Stimulated activated CD4-positive, alpha-beta T cell treated with anti-CD3 and anti-CD28 coated beads, Interleukin-2, amount 100 ng/mL, for 48 hours (primary cell): ENCODE results near the gene GARIN5B.
"Not testable (repeated sequence)": the region's sequence is repeated elsewhere in the genome, so short reads cannot be mapped to it uniquely, and the experiment has no call there.

Experiments used
- DNase-seq, 2 donors: peaks; one replicate each; pipeline ENCODE4 v3.0.0-alpha.2; 2020

The GARIN5B gene

DNA sequence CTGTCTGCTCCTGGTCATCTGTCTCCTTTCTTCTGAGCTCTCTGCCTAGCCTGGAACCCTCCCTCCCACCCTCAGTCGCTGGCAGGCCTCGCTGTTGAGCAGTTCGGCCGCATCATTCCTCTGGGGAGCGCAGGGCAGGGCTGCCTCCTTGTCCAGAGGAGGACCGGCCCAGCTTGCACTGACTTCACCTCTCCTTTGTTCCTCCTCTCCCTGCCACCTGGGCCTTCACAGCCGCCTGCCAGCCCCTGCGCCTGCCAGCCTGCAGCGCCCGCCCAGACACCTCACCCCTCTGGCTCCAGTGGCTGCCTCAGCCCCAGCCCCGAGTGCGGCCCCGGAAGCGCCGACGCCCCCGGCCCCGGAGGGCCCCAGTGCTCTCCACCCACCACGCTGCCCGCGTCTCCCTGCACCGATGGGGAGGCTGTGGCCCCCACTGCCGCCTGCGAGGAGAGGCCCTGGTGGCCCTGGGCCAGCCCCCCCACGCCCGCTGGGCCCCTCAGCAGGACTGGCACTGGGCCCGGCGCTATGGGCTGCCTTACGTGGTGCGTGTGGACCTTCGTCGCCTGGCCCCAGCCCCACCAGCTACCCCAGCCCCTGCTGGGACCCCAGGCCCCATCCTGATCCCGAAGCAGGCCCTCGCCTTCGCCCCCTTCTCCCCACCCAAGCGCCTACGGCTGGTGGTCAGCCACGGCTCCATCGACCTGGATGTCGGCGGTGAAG lies 16.2 kb downstream of the GARIN5B start:
- DNase-seq, result no peak

DNA sequence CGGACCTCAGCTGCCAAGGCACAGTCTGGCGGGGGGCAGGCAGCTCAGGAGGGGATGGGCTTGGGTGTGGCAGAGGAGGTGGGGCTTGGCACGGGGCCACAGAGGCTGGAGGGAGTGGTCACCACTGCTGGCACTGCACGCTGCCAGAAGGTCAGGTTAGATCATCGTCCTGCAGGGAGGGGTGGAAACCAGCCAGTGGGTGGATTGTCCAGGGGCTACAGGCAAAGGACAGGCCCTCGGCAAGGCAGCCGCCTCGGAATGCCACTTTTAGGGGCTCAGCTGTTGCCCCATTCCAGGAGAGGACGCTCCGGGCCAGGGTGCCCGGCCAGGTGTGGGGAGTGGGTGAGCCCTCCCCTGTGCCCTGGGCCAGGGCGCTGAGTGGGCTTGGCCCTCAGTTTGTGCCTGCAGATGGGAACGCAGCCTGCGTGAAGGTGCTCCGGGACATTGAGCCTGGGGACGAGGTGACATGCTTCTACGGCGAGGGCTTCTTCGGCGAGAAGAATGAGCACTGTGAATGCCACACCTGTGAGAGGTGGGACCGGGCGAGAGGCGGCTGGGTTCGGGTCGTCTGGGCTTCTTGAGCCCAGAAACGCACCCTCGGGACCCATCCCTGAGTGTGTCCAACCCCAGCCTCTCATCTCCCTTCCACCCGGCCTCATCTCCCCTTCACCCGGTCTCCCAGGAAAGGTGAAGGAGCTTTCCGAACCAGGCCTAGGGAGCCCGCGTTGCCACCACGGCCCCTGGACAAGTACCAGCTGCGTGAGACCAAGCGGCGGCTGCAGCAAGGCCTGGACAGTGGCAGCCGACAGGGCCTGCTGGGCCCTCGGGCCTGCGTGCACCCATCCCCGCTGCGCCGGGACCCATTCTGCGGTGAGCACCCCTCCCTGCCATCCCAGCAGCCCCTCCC lies 17.0 kb downstream of the GARIN5B start:
- no peak for DNase-seq

DNA sequence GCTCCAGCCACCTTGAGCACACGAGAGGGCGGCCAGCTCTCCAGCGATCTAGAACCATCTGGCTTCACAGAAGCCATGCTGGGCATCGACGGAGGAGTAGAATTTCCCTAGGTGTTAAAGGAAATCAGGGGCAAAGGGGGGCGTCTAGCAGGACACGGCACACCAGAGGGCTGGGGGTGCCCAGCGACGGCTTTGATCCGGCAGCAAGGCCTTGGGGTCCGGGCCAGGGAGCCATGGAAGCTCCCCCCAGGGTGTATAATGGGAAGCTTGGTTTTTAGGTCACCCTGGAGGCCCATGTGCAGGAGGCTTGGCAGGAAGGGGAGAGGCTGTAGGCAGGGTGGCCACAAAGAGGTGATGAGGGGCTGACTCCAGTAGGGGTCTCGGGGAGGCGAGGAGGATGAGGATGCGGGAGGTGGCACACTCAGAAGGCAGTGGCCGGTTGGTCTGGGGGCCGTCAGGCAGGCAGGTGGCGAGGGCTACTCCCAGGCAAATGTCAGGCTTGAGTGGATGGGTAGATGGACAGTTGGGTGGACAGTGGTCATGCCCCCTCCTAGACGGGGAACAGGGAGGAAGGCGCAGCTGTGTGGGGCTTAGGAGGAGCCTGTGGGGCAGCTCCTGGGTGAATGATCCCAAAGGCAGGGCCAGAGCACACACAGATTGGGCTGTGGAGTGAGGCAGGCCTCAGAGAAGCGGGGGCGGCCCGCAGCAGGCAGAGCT lies 17.8 kb downstream of the GARIN5B start:
- DNase-seq, result no peak

DNA sequence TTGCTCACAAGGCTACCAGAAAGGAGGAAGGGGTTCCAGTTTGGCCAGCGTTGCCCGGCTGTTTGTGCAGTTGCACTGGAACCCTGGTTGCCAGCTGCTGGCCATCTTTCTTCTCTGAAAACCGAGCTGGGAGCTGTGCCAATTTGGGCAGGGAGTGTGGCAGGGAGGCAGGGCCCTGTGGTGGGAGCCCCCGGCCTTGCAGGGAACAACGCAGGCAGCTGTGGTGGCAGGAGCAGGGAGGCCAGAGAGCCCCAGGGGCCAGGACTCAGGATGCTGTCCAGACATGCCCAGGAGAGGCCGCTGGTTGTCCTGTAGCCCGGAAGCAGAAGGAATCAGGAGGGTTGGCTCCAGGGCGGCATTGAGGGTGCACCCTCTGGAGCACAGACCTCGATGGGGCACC lies 18.6 kb downstream of the GARIN5B start:
- DNase-seq, result no peak

DNA sequence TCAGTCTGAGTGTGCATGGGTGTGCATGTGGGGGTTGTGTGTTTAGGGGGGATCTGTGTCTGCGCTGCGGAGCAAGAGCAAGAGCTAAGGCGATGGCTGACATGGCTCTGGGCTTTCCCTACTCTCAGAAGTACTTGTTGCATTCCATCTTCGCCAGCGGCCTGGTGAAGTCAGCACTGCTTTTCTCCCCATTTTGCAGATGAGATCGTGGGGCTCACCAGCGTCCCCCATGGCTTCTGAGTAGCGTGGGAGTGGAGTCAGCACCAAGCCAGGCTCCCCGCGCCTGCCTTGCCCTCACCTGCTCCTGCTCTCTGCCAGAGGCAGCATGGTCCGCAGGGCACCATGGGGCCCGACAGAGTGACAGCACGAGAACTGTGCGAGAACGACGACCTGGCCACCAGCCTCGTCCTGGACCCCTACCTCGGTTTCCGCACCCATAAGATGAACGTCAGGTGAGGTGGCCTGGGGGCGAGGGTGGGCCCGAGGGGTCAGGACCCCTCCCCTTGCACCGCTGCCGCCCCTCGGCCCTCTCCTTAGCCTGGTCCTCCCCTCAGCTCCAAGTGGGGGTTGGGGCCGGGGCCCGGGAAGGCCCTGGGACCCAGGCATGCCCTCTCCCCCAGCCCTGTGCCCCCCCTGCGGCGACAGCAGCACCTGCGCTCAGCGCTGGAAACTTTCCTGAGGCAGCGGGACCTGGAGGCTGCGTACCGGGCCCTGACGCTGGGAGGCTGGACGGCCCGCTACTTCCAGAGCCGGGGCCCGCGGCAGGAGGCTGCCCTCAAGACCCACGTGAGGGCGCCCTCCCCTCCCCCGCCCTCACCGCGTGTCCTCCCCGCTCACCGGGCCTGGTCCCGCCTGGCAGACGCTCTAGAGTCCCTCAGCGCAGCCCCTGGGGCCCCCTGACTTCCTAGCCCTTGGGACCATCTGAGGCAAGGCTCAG lies 21.2 kb downstream of the GARIN5B start:
- no peak for DNase-seq

DNA sequence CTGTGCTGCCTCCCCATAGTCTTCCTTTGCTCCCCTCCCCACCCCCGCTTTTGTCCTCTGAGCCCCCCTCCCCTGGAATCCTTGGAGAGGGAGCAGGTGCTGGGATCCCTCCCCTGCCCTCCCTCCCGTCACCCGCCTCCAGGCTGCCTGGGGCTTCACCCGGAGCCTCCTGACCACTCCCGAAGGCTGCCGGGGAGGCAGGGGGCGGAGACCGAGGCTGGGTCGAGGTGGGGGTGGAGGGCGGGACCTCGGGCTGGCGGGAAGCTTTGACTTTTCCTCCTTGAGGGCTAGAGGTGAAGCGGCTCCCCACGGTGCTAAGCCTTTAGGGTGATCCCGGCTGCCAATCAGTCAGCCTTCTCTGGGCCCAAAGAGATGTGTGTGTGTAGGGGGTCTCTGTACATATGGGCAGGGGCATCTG lies 21.9 kb downstream of the GARIN5B start:
- DNase-seq, result peak; percentile 60 to 64

DNA sequence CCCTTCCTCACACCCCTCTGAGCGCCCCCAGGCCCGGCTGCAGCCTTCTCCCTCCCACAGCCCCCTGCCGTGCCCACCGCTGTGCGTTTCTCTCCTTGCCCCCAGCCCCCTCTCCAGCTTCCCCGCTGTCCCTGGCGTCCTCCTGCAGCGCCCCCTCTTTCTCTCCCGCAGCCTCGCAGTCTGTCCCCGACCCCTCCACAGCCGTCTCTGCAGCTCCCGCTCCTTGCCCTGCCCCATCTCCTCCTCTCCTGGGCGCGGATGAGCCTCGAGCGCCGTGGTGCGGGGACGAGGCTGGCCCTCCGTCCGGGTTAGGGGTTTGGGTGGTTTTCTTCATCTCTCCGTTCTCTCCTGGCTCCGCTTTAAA lies 22.3 kb downstream of the GARIN5B start:
- DNase-seq, result no peak

DNA sequence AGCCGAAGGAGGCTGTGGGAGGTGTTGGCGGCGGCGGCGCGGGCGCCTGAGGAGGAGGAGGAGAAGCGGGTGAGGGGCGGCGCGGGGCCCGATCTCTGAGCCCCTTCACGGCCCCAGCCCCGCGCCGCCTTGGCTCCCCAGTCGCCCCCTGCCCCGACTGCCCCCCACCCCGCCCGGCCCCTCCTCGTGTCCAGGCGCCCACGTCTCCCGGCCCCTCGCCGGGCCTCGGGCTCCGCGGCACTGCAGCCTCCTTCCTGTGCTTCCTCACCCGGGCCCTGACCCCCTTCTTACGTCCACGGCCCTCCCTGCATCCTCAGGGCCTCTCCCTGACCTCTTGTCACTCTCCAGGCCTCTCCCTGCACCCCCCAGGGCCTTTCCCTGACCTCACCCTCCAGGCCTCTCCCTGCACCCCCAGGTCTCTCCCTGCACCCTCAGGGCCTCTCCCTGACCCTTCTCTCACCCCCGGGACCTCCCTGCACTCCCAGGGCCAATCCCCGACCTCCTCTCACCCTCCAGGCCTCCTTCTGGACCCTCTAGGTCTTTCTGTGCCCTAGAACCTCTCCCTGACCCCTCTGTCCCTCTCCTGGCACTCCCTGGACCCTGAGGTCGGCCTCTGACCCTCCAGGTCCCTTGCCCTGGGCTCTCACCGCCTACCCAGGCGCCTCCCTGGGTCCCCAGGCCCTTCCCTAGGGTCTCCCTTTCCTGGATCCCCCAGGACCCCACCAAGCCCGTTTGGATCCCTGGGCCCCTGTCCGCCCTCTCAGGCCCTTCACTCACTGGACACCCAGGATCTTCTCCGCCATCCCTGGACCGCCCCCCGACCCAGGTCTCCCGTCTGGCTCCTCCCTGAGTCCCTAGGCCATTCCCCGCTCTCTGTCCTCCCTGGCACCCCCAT lies 22.9 kb downstream of the GARIN5B start:
- DNase-seq, result no peak

DNA sequence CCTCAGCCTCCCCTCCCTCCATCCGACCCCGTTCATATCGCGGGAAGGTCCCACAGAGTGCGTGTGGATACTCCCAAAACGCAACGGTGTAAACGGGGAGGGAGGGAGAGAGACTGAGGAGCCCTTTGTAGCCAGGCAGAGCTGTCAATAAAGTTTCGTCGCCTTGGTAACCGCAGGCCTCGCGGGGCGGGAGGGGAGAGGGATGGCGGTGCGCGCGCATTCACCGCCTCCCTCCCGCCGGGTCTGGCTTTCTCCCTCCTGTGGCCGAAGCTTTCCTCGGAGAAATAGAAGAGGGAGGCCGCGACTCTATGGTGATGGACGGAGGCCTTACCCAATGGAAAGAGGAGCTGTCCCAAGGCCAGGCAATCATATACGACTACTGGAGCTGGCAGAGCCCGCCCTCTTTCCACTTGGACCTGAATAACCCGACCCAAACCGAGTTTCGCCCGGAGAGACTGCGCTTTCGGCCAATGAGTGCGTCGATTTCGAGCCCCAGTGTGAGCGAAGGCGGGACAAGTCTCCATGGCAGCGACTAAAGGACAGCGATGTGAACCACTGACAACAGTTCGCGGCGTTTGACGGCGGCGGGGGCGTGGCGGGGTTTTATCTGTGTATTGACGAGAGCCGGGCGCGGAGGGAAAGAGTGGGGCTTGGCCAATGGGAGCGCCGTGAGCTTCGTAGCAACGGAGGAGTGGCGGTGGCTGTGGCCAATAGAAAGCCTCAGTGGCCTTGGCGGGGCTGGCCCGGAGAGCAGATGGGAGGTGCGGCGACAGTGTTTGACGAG lies 23.8 kb downstream of the GARIN5B start, which contains the start of gene KMT5C:
Gene KMT5C, plus strand, starts transcription at position 772 of the 784 bp plus-strand sequence. CDS start 2,061 bp downstream, outside the sequence.
- peak; percentile 100 for DNase-seq

DNA sequence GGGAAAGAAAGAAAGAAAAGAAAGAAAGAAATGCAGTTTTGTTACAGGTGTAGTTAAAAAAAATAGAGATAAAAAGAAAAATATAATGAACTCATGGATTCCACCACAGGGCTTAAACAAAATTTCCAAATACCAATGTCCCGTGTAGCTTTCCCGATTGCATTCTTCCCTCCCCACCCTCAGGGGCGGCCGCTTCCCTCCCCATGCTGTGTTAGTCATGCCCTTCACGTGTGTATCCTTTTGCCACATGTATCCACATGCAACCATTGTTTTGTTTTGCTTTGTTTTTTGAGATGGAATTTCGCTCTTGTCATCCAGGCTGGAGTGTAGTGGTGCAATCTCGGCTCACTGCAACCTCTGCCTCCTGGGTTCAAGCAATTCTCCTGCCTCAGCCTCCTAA lies 27.0 kb downstream of the GARIN5B start:
- no peak for DNase-seq

DNA sequence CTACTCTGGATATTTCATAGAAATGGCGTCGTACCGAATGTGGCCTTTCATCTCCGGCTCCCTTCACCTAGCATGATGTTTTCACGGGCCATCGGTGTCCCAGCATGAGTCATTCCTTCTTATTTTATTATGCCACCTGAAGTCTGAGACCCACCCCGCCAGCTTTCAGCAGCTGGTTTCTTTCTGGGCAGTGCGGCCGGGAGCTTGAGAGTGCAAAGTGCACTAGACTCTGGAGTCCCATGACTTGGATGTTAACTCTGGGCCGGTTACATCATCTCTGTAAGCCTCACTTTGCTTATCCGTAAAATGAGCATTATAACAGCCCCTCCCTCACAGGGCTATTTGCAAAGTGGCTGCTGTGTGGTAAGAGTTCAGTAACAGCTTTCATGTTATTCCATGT lies 29.2 kb downstream of the GARIN5B start:
- DNase-seq, result no peak

DNA sequence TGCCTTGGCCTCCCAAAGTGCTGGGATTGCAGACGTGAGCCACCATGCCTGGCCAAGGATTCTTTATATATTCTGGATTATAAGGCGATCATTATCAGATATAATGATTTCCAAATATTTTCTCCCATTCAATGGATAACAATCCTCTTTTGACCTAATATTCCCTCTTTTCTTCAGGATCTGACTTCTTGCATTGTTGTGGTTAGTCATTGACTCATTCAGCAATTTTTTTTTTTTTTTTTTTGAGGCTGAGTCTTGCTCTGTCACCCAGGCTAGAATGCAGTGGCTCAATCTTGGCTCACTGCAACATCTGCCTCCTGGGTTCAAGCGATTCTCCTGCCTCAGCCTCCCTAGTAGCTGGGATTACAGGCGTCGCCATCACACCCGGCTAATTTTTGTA lies 33.3 kb downstream of the GARIN5B start:
- not testable (repeated sequence) for DNase-seq

DNA sequence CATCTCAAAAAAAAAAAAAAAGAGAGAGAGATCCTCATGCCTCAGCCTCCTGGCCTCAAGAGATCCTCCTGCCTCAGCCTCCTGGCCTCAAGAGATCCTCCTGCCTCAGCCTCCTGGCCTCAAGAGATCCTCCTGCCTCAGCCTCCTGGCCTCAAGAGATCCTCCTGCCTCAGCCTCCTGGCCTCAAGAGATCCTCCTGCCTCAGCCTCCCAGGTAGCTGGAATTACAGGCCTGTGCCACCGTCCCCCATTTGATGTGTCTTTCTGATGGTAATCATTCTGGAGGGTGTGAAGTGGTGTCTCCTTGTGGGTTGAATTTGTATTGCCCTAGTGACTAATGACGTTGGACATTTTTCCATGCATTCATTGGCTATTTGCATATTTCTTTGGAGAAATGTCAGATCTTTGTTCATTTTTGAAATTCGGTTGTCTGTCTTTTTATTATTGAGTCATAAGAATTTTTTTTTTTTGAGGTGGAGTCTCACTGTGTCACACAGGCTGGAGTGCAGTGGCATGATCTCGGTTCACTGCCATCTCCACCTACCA lies 34.2 kb downstream of the GARIN5B start:
- DNase-seq, result not testable (repeated sequence)

DNA sequence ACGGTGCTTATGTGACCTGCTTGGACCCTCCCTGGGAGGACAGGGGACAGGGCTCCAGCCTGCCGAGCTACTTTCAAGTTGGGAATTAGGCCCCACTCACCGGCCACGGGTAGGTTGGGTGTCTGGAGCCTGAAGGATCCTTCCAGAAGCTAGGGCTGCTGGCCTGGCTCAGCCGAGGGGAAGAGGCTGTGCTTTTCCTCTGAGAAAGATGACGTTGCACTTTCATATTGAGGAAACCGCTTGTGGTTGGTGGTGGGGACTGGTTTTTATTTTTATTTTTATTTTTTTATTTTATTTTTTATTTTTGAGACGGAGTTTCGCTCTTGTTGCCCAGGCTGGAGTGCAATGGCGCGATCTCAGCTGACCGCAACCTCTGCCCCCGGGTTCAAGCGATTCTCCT lies 37.9 kb downstream of the GARIN5B start, which contains the start of gene TMEM150B:
Gene TMEM150B, minus strand, starts transcription at position 170 of the 400 bp plus-strand sequence. CDS start 4,305 bp downstream, outside the sequence.
- DNase-seq, result no peak

DNA sequence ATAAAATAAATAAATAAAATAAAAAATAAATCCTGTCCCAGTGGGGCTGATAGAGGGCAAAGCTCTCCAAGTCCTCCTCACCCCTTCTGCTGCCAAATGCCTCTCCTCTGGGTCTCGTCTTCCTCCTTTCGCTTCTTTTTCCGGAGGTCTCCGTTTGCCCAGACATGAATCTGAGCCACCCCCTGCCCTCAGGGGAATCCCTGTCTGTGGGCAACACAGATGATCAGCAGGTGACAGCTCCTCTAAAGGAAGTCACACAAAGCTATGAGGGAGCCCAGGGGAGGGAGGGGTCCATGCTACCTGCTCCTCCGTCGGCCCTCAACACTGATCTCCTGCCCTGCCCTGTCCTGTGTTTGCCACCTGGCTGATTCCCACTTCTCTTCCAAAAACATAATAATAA lies 38.4 kb downstream of the GARIN5B start:
- DNase-seq, result no peak

DNA sequence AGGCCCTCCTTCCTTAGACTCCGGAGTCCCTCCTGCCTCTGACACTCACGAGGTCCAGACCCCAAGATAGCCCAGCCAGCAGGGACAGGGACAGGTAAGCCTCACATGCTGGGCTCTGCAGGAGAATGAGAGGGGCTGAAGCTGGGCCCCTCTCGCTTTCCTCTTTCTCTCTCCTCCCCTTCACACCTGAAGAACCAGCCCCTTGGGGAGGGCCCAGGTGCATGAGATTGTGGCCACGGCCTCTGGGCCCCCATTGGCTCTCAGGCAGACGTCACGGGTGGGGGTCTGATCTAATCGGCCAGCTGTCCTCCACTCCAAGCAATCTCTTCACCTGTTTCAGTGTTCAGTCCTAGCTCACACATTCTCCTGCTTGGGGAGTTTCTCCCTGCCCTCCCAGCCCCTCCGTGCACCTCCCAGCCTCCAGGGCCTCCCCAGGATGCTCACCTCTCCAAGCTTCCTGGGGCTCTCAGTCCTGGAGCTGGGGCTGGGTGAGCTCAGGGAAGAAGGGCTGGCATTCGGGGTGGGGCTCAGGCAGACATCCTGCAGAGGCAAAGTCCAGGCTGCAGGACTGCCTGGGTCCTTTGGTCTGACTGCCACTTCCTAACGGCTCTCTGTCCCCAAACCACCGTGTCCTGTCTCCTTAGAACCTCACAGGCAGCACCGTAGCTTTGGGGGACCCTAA lies 40.7 kb downstream of the GARIN5B start:
- DNase-seq, result no peak

DNA sequence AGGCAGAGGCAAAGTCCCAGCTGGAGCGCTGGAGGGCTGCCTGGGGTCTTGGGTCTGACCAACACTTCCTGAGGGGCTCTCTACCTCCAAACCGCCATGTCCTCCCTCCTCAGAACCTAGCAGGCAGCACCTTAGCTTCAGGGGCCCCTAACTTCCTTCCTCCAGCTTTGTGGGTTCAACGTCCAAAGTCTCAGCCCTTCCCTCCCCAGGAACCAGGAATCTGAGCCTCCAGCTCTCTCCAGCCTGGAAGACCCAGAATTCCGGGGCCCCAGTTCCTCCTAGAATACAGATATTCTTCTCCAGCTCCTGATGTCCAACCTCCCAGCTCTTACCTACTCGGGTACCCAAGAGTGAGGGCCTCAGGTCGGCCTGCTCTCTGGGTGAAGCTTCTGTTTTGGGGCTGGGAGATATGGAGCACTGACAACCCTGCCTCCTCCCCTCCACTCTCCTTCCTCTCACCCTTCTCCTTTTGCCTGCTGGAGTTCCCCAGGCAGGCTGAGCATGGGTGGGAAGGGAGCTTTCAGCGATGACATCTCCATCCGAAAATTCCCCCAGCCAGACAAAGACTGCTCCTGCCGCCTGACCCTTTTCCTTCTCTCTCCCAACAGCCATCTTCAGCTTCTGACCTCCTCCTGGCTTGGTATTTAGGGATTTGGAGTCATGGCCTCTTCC lies 41.5 kb downstream of the GARIN5B start:
- no peak for DNase-seq

DNA sequence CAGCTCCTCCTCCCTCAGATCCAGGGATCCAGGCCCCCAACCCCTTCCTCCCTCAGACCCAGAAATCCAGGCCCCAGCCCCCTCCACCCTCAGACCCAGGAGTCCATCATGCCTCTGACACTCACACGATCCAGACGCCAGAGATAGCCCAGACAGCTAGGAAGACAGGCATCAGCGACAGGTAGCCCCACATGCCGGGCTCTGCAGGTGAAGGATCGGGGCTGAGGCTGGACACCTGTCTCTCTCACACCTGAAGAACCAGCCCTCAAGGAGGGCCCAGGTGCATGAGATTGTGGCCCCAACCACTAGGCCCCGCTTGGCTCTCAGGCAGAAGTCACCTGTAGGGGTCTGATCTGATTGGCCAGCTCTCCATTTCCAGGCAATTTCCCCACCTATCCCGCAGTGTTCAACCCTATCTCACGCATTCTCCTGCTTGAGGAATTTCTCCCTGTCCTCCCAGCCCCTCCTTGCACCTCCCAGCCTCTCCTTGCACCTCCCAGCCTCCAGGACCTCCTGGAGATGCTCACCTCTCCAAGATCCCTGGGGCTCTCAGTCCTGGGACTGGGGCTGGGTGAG lies 42.1 kb downstream of the GARIN5B start:
- DNase-seq, result no peak
